D341Med (cell line): ENCODE measurements around the gene C19orf25.
"Not testable (repeated sequence)": the region's sequence is repeated elsewhere in the genome, so short reads cannot be mapped to it uniquely, and the experiment has no call there.

Experiments
- DNase-seq: peaks from one replicate; pipeline ENCODE4 v3.0.0; 2012; ENCODE audit warnings: low spot score

The C19orf25 gene

DNA sequence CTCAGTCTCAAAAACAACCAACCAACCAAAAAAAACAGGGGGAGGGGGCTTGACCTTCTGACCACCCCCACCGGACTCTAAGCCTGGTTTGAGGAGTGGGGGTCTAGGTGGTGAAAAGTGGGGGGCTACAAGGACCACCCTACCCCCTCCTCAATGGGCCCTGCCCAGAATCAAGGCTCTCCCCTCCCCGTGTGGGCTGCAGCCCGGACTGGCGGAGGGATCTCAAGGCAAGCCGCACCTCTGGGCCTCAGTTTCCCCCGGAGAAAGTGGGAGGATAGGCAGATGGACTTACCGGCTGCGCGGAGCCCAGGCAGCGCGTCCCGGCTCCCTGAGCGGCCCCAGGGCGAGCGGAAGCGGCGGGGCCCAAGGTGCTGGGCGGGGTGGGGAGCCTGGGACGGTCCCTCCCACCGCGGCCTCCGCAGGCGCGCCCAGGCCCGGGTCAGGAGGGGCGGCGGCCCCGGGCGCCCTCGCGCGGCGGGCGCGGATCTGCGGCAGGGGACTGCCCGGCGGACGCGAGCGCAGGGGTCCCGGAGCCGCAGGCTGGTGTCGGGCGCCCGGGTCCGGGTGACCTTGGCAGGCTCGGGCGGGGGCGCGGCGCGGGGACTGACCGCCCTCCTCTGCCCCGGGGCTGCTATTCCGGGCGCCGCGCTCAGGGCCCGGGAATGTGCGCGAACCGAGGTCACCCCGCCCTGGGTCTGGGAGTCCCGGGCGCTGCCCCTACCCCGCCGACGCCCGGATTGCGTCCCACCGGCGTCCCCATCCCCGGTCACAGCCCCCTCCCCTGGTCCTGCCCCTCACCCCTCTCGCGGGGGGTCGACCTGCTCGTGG lies 33.9 kb upstream of the C19orf25 start, which contains the start of gene ADAMTSL5:
ADAMTSL5 (minus strand) TSS at position 349 of the 828 bp plus-strand sequence. CDS start 2,076 bp downstream, outside the sequence.
- no peak for DNase-seq

- no peak for DNase-seq
Observed at GRCh38 chr19:1511318-1512317, 32.6 kb upstream of the C19orf25 start.

GRCh38 chr19:1510807-1511206 lies 31.8 kb upstream of the C19orf25 start:
- no peak for DNase-seq

- no peak for DNase-seq
Observed at GRCh38 chr19:1510442-1510806, 31.4 kb upstream of the C19orf25 start.

DNA sequence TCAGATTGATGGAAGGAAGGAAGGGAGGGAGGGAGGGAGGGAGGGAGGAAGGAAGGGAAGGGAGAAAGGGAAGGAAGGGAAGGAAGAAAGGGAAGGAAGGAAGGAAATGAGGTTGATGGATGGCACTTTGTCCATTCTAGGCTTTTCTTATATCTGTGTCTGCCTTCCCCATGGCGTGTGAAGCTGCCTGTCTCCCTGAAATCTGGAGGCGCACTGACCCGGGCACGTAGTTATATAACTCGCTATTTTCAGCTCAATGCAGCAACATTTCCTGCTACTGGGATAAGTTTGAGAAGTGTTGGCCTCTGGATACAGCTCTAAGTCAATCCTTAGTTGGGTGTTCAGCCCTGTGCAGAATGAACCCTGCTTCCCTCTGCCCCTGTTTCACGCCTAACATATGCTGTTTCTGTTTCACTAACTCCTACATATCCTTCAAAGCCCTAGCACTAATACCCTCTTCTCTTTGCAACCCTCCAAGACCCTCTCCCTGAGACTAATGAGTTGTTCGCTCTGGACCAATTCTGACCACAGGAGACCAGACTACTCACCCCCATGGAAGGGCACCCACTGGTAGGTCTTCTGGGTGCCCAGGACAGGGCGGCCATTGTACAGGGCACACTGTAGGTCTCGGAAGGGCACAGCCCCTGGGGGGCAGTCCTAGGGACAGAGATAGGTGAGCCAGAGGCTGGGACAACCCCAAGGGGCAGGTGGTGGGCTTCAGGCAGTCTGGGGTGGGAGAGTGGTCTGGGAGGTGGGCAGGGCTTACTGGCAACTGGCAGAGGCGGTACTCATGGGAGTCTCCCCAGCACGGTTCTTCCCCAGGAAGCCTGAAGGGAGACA lies 30.8 kb upstream of the C19orf25 start:
- no peak for DNase-seq

DNA sequence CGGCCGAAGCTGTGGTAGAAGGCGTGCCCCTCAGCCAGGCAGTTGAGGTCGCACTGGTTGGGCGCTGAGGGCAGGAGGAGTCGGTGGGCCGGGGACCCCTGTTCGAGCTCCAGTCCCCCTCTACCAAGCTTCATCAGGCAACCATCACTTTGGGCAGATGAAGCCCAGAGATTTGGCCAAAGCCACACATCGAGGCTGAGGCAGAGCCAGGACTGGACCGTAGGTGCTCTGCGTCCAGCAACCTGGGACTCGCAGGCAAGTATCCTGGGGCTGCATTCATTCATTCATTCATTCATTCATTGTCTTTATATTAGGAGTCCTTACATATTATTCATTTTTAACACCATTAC lies 29.5 kb upstream of the C19orf25 start:
- DNase-seq, result no peak

DNA sequence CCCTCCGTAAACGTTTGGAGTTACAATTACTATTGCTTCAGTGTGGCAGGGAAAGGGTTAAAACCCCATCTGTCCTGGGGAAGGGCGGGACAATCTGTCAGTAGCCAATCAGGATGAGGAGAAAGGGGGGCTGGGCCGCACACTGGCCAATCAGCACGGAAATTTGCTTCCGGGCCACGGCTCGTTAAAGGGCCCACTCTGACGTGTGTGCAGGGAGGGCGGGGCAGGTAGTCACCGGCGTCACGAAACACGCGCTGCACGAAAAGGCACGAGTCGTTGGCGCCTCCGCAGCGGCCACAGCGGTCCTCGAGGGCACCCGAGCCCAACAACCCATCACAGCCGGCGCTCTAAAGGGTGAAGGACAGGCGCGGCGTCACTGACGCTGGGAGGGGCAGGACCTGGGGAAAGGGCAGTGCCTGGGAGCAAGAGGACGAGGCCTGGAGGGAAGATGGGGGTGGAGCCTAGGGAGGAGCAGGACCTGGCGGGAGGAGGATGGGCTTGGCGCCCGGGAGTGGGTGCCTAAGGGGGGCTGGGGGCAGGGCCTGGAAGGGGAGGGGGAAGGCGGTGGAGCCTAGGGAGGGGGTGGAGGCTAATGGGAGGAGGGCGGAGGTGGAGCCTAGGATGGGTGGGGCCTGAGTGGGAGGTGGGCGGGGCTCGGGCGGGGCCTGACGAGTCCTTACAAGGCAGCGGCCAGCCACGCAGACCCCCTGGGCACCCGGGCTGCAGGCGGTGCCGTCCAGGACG lies 28.9 kb upstream of the C19orf25 start:
- DNase-seq, result peak; percentile 98

GRCh38 chr19:1507192-1507660 lies 28.2 kb upstream of the C19orf25 start:
- DNase-seq, result no peak

DNA sequence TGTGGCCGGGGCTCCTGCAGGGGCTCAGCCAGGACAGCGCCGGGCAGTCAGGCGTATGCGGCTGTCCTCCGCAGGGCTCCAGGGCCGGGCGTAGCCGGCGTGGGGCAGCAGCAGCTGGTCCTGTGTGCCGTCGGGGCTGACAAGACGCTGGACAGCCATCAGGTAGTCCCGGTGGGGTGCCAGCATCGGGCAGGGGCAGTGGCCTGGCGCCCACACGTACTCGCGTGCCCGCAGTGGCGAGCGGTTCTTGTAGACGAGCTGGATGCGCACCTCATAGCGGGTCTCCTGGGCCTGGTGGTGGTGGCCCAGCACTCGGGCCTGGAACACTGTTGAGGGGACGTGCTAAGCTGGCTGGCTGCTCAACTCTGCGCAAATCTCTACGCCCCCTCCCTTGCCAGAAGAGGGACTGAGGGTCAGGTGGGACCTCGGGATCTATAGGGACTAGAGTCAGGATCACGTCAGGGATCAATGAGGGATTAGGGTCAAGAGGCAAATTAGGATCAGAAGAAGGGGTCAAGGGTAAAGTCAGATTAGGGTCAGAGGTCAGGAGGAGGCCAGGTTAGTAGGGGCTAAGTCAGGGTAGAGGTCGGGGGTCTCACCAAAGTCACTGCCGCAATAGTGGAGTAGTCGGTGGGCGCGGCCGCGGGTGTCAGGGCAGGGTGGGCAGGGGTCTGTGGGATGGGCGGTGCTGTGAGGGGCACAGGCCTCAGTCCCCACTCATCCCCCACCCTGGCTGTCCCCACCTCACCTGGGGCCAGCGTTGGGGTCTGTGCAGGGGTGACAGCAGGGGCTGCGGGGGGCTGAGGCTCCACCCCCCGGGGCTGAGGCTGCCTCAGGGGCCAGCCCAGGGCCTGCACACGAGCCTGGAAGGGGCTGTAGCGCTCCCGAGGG lies 27.2 kb upstream of the C19orf25 start:
- no peak for DNase-seq

GRCh38 chr19:1505012-1505411 lies 26.0 kb upstream of the C19orf25 start:
- DNase-seq, result no peak

- no peak for DNase-seq
Observed at GRCh38 chr19:1503925-1504773, 25.1 kb upstream of the C19orf25 start.

- DNase-seq, result peak; percentile 83
Observed at GRCh38 chr19:1503089-1503924, 24.3 kb upstream of the C19orf25 start.

- no peak for DNase-seq
Observed at GRCh38 chr19:1502433-1503088, 23.5 kb upstream of the C19orf25 start.

GRCh38 chr19:1501200-1501595 lies 22.2 kb upstream of the C19orf25 start:
- DNase-seq, result no peak

GRCh38 chr19:1499231-1499630 lies 20.2 kb upstream of the C19orf25 start:
- DNase-seq, result not testable (repeated sequence)

GRCh38 chr19:1497578-1498235 lies 18.7 kb upstream of the C19orf25 start:
- DNase-seq, result no peak
